ENCODE data around the gene CYTH1.

Gene CYTH1

DNA sequence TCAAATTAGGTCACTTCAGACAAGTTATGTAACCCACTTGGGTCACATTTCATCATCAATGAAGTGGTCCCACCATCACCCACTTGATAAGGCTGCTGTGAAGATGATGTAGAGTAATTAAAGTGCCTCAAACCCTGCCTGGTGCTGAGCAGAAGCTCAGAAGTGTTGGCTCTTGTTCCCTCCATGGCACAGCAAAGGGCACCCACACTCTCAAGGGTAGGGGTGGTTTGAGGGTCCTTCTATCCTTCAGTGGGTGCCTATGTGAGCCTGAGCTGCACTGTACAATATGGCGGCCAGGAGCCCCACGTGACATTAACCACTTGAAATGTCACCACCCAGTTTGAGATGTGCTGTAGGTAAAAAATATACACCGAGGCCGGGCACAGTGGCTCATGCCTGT lies 71.5 kb downstream of the CYTH1 start:
- DNase-seq: no peak

DNA sequence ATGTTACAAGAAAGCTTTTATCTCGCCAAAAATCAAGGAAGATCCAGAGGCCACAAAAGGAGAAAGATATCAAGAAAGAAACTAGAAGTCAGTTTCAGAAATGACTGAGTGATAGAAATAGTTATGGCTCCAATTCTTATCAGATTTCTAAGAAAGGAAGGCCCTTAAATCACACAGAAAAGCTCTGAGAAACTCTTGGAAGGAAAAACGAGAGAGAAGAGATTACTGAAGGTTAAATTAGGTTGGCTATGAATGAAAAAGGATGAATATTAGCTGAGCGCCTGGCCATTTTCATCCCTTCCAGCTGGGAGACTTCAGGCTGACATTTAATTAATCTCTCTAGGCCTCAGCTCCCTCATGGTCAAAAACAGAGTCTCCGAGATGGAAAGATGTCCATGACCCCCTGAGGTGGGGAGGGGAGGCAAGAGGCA lies 72.3 kb downstream of the CYTH1 start:
- DNase-seq: no peak

DNA sequence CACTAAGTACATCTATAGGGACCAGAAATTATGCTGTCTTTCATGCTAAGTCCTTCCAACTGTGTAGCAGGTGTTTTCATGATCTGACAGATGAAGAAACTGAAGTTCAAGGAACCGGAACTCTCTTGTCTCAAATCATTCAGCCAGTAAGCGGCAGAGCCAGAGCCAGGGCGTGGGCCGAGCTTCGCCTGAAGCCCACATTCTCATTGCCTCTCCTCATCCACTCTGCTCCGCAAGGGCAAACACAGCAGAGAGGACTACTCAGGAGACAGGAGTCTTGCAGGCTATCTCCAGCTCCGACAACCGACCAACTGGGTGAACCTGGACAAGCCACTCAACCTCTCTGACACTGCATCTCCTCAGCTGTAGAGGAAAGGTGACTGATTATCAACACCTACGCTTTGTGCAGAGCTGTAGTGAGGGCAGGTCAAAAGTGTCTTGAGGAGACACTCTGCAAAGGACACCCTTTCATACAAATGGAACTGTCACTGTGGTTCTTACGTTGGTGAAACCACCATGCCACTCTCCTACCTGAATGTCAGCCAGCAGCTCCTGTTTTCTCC lies 72.9 kb downstream of the CYTH1 start:
- no peak for DNase-seq

DNA sequence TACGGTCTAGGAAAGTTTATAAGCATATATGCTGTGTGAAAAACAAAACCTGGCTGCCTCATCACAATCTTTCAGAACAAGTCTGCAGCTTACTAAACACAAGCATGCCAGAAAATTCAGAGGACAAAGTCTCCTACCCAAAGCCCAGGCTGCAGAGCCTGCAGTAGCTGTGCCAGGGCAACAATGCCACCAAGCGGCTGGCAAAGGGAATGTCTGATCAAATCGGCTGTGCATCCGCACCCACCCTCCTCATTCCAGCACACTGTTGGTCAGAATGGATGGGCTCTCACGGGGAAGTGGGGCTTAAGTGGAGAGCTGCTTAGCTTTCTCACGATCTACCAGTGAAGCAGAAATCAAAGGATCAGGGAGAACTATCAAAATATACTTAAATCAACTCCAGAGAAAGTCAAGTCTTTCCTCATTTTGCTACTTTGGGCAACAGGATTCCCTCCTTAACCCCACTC lies 73.5 kb downstream of the CYTH1 start:
- peak; percentile 69 for DNase-seq

DNA sequence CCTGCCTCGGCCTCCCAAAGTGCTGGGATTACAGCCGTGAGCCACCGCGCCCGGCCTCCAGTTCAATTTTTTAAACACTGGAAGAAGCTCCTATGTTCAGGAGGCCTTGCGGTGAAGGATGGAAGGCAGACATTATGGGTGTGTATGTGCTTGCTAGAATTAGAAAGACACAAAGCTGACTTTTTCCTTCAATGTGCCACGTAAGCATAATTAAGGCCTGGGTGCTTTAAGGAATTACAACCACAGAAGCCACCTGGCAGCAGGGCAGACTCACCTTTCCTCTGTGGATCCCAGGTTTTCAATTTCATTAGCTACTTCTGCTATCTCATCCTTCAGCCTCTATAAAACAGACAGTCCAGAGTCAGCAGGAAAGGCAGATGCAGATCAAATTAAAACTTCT lies 74.2 kb downstream of the CYTH1 start:
- no peak for DNase-seq

DNA sequence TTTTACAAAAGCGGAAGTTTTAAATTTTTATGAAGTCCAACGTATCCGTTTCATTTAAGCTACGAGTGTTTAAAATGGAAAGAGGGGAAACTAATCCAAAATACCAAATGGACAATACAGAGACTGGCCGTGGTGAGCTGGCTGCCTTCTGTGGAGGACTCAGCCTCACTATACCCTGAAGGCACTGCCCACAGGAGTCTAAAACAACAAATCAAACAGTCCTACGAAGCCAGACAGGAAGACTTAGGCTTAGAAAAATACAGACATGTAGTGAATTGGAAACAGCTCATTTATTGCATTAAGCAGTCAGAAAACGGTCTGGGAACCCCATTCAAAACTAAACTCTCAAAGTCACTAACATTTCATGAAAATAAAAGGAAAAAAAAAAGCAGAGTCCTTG lies 75.1 kb downstream of the CYTH1 start:
- no peak for DNase-seq

DNA sequence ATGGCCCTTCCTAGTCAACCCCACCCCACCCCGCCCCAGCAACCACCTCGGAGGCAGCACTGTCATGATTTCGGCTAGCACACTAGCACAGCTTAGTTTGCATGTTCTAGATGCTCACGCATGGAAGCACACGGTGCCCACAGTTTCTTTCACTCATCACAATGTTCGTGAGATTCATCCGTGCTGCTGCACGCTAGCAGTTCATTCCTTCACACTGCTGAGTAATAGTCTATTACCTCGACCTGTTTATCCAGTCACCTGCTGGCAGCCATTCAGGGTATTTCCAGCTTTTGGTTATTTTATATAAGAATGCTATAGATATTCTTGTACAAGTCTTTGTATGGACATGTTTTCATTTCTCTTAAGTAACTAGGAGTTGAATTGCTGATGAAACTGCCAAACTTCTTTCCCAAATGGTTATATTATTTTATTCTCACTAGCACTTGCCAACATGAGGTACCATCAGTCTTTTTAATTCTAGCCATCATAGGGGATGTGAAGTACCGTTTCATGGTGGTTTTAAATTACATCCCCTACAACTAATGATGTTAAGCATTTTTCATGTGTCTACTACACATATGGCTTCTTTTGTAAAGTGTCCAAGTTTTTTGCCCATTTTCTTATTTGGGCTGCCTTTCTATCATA lies 75.7 kb downstream of the CYTH1 start:
- no peak for DNase-seq

DNA sequence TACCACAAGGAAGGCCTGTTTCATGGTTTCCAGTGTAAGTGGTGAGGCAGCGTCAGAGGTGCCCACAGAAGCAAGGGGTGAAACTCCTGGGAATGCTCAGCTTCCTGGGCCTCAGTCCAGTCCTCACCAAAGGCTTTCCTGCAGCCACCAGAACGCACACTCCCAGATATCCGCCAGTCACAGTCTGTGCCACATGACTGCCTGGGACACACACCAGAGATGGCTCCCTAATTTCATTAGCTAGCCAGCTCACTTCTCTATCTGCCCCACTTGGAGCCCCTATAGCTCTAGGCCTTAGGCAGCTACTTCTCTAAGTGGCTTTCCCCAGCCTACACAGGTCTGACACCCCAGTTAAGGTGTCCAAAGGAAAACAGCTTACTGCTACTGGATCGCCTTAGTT lies 77.0 kb downstream of the CYTH1 start:
- DNase-seq: no peak

DNA sequence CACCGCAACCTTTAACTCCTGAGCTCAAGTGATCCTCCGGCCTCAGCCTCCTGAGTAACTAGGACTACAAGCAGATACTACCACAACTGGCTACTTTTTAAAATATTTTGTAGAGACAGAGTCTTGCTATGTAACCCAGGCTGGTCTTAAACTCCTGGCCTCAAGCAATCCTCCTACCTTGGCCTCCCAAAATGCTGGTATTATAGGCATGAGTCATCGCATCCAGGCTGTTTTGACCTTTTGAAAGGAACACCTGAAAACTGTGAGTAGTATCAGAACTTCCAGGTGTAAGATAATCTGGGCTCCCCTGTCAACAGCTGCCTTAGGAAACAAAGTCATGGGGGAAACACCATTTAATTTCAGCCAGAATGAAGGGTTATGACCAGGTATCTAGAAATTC lies 77.5 kb downstream of the CYTH1 start:
- DNase-seq: no peak

DNA sequence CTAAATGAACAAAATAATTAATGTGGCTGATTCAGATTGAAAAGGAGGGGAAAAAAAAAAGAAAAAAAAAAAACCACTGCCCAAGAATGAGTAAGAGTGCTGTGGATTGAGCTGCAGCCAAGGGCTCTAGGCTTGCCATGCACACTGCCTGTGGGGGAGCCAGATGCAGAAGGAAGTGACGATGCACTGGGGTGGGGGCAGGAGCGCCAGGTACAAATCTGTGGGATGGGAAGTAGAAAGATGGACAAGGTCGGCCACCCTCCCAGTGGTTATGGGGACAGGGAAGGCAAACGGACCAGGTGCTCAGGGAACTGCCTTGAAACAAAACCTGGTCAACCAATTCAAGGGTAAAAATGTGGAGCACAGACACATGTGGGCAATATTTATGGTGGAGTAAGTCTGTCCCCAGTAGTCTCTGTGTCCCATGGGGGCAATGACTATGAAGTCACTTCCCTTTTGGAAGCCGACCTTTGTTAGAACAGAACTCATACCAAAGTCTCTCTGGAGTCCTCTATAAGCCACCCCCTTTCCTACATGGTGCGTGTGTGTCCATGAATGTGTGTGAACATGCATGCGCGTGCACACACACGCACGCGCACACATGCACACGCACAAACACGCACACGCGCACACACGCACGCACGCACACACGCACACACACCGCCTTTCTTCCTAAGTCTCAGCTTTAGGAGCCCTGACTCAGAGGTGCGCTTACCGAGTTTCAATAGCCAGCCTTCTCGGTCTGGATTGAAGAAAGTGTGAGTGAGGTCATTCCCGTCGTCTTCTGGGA lies 84.3 kb downstream of the CYTH1 start:
- peak; percentile 38 for DNase-seq

DNA sequence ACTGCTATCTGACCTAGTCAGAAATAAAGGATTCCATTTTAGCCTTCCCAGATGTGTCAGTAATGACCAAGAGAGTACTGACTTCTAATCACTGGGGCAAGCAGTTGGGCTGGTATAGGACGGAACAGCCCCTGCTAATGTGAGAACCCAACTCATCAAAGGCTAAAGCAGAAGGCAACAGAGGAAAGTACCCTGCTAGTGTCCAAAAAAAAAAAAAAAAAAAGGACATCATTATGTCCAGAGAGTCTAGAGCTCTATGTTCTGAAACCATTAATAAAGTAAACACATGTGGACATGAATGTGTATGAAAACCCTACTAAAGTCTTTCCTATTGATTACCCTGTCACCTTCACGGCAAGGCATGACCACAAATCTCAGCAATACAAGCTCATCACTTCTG lies 85.0 kb downstream of the CYTH1 start:
- DNase-seq: no peak

DNA sequence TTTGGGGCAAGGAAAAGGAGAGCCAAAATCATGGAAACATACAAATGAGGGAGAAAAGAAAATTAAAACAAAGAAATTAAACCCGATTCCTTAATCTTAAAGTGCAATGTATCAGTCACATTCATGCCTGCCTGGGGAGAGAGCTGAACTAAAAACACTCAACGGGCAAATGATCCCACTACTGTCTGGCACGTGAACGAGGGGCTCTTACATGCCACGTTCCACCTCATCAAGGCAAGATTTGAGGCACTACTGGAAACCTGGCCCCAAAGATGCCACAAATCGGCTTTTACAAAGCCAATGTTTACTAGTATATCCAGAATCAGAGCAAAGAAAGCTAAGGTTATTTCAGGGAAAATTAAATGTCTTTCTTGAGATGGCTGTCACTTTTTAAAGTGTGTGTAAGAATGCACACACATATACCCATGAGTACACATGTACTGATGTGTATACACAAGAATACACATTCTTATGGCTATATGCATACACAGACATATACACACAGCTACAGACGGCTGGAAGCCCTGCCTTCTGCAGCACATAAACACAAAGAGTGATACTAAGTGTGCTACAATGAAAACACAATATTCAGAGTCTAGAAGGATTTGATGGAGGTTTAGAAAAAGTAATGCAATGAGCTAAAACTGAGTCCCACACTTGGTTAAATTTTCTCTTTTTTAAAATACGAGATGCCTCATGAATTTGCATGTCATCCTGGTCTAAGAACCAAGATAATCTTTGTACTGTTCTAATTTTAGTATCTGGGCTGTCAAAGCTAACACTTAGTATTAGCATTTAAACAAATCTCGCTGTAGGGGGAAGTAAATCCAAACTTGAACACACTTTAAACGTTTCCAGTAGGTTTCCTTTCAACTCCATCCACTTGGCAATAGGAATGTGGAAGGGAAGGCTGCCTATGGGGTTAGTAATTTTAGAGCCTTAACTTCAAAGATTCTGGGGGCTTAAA lies 85.8 kb downstream of the CYTH1 start:
- DNase-seq: no peak

DNA sequence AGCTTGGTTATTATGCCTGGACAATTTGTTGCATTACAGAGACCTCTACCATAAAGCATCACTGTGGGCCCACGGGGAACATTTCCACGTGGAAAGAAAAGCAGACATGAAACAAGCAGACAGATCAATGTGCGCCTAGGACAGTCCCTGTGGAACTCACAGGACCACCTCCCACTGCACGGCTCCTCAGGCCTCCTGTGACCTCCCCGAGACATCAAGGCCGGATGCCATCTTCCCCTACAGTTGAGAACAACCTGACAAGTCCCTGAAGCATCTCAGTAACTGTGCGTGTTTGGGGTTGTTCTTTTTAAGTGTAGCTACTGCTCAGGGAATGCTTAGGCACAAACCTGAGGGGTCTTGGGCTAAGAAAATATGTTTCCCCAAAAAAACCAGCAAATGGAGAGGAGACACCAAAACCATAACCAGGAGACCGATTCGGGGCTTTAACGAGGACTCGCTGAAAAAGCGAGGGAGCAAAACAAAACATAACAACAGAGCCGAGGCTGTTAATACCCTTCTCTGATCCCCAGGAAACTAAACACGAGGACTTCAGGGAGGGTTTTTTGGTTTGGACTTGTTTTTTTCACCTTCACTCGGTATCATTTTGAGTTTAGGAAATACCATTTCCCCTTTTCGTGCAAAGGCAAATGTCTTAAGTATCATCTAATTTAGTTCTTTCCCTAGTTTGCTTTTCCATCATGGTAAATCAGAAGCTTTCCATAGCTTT lies 87.1 kb downstream of the CYTH1 start:
- no peak for DNase-seq

DNA sequence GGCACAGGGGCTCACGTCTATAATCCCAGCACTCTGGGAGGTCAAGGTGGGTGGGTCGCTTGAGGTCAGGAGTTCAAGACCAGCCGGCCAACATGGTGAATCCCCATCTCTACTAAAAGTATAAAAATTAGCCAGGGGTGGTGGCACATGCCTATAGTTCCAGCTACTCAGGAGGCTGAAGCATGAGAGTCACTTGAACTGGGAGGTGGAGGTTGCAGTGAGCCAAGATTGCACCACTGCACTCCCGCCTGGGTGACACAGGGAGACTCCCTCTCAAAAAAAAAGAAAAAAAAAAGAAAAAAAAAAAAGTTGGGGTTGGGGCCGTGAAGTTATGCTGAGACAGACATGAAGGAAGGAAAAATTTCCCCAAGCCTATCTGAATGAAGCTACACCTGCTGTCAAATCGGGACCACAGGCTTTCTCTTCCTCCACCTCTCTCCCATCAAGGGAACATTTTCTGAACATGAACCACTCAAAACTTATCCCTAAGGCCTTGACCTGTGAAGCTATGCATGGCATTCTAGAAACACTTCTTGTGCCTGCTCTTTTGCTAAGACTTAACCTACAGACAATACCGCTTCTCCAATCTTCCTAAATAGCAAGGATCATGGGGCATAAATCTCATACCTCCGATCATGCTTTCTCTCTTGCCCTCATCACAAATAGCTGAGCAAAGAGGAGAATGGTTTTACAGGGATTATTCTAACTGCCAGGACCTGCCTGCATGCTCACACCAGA lies 88.6 kb downstream of the CYTH1 start:
- no peak for DNase-seq

DNA sequence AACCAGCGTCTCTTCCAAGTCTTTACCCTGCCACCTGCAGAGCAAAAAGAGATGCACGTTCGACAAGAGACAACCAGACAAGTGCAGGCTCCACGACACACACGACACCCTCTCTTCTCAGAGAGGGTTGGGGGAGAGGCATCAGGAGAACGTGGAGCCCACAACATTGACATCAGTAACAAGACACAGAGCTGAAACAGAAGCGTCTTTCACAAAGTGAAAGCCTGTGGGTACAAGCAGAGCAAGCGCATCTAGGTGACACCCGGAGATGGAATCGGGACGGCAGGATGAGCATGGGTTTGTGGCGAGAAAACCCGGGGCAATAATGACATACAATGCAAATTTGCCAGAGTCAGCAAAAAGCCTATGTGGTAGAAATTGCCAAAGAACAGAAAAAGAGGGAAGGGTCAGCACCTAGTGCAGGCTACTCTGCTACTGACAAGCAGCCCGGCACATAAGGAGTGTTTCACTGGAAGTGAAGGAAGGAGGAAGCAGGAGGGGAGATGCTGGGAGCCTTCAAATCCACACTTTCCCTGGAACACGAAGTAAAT lies 89.5 kb downstream of the CYTH1 start:
- DNase-seq: no peak

DNA sequence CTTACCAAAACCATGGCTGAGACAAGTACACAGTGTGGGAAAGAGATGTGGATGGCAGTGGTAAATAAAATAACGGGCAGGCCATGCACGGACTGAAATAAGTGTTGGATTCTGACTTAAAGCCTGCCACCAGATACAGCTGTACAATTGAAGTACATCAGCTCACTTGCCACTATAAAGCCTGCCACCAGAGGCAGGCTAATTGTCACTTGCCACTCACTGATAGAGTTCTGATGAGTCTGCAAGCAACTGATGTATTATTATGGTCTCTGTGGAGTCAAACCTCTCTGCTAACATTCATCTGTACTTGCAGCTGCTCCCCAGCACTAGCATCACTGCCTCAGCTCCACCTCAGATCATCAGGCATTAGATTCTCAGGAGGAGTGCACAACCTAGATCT lies 93.0 kb downstream of the CYTH1 start:
- no peak for DNase-seq

DNA sequence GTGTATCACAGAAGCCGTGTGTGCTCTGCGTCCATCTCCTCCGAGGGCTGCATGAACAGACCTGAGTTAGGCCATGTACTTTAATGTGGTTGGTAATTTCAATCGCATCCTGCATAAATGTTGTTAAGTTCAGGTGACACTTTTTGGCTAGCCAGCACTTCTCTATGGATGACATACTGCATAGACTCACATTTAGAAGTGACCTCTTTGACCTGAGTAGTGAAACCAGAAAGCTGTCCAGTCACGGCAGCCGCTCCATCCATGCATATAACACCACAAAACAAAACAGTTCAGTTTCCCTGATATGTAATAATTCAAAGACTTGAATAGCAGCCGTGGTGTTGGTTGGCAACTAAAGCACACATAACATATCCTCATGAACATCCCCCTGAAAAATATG lies 94.1 kb downstream of the CYTH1 start:
- no peak for DNase-seq

DNA sequence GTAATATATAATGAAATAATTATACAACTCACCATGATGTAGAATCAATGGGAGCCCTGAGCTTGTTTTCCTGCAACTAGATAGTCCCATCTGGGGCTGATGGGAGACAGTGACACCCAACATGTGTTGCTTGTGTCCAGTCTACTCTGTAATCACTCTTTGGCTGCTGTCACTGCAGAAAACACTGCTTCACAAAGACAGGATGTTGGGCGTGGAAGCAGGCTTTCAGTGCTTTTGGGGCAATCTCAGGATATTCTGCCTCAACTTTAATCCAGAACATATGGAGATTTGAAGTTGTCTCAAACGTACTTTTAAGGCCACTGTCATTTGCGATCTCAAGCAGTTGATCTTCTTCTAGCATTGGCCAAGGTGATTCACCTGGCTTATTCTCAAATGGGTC lies 94.9 kb downstream of the CYTH1 start:
- DNase-seq: no peak

DNA sequence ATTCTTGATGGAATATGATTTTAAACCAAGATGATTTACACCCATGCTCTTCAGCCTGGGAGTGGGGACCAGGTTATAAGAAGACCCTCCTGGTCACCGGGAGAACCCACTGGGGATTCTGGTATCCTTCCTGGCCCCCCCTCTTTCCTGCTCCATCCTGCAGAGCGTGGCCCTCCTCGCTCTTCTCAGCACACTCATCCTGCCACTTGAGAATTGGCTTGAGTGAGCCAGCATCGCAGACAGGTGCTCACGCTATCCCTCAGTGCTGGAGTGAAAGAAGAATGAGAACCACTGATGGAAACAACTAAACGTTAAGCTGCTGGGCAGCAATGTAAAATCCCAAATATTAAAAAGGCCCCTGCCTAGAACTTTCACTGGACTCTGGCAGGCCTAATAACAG lies 98.0 kb downstream of the CYTH1 start:
- DNase-seq: no peak

DNA sequence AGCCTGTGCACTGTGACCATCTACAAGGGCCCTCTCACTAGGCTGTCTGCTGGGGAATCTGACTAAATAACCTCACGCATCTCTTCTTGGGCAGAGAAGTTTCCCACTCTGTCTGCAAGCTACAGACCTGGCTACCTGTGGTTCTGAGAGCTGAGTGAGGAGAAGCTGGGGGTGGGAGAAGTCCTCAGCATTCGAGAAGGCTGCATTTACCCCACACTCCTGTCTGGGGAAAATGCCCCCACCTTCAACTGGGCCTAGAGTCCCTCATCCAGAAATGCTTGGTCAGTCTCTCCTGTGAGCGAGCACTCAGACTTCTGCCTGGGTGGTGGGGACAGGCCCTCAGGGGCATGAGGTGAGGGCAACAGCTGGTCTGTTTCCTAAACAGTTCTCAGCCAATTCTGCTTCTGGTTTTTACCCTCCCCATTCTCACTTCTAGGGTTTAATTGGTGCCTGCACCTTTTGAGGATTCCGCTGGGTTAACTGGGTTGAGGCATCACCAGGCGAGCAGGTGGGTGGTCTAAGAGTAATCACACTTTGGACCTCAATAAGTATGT lies 98.6 kb downstream of the CYTH1 start:
- DNase-seq: no peak

DNA sequence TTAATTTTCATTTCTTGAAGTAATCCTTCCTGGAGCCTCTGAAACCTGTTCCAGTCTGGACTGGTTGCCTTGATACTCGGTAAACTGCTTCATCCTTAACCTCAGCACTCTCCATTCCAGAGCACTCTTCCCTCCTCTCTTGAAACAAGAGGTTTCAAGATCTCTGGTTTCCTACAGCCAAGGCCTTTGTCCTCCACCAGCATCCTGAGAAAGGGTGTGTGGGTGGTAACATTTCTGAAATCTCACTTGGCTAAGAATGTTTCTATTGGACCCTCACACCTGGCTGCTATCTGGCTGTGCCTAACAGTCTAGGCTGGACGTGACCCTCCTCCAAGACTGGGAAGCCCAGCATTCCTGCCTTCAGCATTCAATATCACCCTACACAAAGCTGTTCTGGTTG lies 99.7 kb downstream of the CYTH1 start:
- DNase-seq: no peak
